ENCODE results near the gene CSRNP3.

Gene CSRNP3

DNA sequence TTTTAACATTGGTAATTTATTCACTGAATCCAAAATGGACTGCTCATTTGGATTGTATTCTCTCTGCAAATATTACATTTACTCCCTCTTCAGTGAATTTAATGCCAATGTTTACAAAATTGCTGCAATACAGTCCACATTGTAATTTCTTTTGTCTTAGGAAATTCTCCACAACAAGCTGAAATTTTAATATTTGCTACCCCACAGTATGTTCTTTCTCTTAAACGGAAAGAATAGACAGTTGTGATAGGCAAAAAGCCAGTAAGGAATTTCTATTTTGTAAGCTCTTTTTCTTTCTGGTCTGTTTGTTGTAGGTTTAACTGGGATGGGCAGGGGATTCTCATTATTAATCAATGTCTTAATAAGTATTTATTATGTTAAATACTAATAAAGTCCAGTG is 92.0 kb downstream of the CSRNP3 start:
- in situ Hi-C loops (cut with MboI; ENCODE audit: low sequenced_read_pairs, unreplicated experiment): no loop called here
- DNase-seq (ENCODE audit: low spot score): no peak

DNA sequence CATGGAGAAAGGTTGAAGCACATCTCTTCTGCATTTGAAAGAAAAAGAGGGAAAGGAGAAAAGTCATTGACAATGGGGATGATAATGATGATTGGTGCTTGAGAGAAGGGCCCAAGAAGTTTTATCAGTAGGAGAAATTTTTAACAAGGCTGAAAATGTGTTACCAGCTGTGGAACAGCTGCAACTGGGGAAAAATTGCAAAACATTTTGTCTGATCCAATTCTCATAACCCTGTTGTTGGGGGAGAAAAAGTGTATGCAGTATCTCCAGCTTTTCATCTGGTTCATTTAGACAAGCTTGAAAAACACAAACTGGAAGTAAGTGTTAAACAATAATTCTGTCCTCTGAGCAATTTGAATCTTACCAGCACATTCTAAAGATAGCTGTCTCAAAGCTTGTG is 92.7 kb downstream of the CSRNP3 start:
- in situ Hi-C loops (cut with MboI; ENCODE audit: low sequenced_read_pairs, unreplicated experiment): no loop called here
- DNase-seq (ENCODE audit: low spot score): no peak
- TF ChIP-seq, protein P1, sequence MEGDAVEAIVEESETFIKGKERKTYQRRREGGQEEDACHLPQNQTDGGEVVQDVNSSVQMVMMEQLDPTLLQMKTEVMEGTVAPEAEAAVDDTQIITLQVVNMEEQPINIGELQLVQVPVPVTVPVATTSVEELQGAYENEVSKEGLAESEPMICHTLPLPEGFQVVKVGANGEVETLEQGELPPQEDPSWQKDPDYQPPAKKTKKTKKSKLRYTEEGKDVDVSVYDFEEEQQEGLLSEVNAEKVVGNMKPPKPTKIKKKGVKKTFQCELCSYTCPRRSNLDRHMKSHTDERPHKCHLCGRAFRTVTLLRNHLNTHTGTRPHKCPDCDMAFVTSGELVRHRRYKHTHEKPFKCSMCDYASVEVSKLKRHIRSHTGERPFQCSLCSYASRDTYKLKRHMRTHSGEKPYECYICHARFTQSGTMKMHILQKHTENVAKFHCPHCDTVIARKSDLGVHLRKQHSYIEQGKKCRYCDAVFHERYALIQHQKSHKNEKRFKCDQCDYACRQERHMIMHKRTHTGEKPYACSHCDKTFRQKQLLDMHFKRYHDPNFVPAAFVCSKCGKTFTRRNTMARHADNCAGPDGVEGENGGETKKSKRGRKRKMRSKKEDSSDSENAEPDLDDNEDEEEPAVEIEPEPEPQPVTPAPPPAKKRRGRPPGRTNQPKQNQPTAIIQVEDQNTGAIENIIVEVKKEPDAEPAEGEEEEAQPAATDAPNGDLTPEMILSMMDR (IDR thresholded peaks at IDR 0.05; ENCODE audit: borderline replicate concordance, control extremely low read depth, extremely low read depth, insufficient read depth, missing control alignments): no peak

More for the DNA sequence above, 92.0 kb downstream of the CSRNP3 start:
- TF ChIP-seq, protein P1 (IDR thresholded peaks at IDR 0.05; ENCODE audit: borderline replicate concordance, control extremely low read depth, extremely low read depth, insufficient read depth, missing control alignments): no peak

DNA sequence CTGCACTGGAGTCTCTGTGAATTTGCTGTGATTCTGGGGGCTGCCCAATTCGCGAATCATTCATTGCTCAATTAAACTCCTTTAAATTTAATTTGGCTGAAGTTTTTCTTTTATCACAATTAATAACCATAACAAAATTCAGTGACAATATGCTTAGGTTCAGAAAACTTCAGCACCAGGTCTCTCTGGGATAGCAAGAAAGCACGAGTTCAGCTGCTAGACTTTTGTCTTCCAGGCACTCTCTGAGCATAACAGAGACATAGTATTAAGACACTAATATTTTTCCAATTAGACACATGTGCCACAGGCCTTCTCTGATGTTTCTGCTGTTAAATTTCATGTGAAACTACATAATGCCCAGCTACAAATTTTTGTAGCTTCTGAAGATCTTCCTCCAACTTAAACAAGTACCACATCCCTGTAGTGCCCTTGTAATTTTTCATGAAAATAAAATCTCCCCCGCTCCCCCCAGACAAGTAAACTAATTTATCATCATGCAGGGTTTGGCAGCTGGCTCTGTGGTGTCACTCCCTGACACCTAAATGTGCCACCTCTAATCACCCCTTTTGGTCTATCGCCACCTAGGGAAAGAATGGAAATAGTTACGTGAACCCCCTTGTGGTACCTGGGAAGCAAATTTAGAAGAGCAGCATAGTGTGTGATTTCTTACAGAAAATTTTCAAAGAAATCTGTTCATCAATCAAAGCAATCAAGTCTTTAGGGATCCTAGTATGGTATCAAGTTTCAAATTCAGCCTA is 94.1 kb downstream of the CSRNP3 start:
- in situ Hi-C loops (cut with MboI; ENCODE audit: low sequenced_read_pairs, unreplicated experiment): no loop called here
- TF ChIP-seq, protein P1 (IDR thresholded peaks at IDR 0.05; ENCODE audit: borderline replicate concordance, control extremely low read depth, extremely low read depth, insufficient read depth, missing control alignments): no peak
- no peak for DNase-seq (ENCODE audit: low spot score)

DNA sequence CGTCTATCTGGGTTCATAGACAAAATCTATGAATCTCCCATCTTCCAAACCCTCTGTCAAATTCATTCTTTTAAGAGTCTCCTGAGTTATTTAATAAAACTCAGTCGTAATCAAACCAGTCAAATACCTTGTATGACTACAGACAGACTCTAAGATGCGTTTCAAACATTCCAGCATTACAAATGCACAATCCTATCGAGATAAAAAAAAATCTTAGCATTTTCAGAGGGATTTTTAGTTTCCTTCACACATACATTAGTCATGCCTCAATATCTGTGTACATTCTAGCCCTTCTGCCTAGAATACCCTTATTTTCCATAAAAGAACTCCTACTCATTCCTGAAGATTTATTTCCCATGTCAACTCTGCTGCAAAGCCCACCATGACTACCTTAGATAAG is 96.5 kb downstream of the CSRNP3 start:
- no peak for DNase-seq (ENCODE audit: low spot score)
- in situ Hi-C loops (cut with MboI; ENCODE audit: low sequenced_read_pairs, unreplicated experiment): no loop called here
- TF ChIP-seq, protein P1 (IDR thresholded peaks at IDR 0.05; ENCODE audit: borderline replicate concordance, control extremely low read depth, extremely low read depth, insufficient read depth, missing control alignments): no peak

DNA sequence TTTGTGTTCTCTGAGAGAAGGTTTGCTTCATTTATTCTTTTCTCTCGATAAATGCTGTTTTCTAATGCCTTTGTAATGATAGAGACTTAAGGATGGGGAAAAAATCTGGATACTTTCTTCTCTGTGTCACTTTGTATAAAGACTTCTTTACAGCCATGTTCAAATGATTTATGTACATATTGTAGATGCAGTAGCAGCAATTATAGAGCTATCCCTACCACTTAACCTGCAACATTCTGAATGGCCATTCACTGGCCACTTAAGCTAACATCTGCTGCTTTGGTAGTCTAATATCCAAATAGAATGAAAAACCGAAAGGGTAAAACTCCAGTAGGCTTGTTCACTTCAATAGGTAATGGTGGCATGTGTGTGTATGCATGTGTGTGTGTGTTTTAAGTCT is 97.8 kb downstream of the CSRNP3 start:
- in situ Hi-C loops (cut with MboI; ENCODE audit: low sequenced_read_pairs, unreplicated experiment): no loop called here
- TF ChIP-seq, protein P1 (IDR thresholded peaks at IDR 0.05; ENCODE audit: borderline replicate concordance, control extremely low read depth, extremely low read depth, insufficient read depth, missing control alignments): no peak

DNA sequence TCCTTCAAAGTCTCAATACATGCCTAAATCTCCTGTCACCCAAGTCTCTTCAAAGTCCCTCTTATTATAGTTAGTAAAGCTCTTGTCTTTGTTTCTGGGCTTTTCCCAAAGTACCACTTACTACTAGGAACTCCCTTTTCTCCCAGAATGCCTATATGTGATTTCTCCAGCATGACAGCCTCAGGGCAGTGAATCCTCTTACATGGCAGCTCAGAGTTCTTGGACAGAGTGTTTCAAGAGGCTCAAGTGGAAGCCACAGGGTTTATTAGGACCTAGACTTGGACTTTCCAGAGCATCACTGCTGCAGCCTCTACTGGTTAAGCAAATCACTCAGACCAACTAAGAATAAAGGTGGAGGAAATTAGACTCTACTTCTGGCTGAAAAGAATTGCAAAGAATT is 98.9 kb downstream of the CSRNP3 start:
- DNase-seq (ENCODE audit: low spot score): no peak
- TF ChIP-seq, protein P1 (IDR thresholded peaks at IDR 0.05; ENCODE audit: borderline replicate concordance, control extremely low read depth, extremely low read depth, insufficient read depth, missing control alignments): no peak
- in situ Hi-C loops (cut with MboI; ENCODE audit: low sequenced_read_pairs, unreplicated experiment): no loop called here

More for the DNA sequence above, 97.8 kb downstream of the CSRNP3 start:
- DNase-seq (ENCODE audit: low spot score): no peak
